AG10803 (cell line): Measurements from ENCODE around the gene CD47.

Experiments used
- DNase-seq: peaks from one replicate; pipeline ENCODE4 v3.0.0; 2010; ENCODE audit warnings: low read depth
- H3K4me3 ChIP-seq: 2 replicates; pipeline ENCODE4 v1.5.1; 2011; ENCODE audit warnings: mild to moderate bottlenecking, low read length, control low read depth
- CTCF ChIP-seq: conservative IDR thresholded peaks from 2 replicates; pipeline ENCODE4 v1.5.1; 2011; ENCODE audit warnings: mild to moderate bottlenecking, low read length, control low read depth, inconsistent platforms

The CD47 gene

GRCh38 chr3:108117241-108117775 is 26.5 kb upstream of the CD47 start:
- H3K4me3 ChIP-seq, result no peak overlapping the region
- peak; percentile 22 for DNase-seq
- TF ChIP-seq CTCF, result no peak

- DNase-seq, result no peak
- no peak for TF ChIP-seq CTCF
- no peak overlapping the region for H3K4me3 ChIP-seq
Observed at GRCh38 chr3:108114423-108115065, 23.7 kb upstream of the CD47 start.

GRCh38 chr3:108113975-108114374 is 23.1 kb upstream of the CD47 start:
- H3K4me3 ChIP-seq, result no peak overlapping the region
- no peak for DNase-seq
- TF ChIP-seq CTCF, result no peak

GRCh38 chr3:108110934-108111333 is 20.1 kb upstream of the CD47 start:
- no peak for DNase-seq
- no peak for TF ChIP-seq CTCF
- H3K4me3 ChIP-seq, result no peak overlapping the region

DNA sequence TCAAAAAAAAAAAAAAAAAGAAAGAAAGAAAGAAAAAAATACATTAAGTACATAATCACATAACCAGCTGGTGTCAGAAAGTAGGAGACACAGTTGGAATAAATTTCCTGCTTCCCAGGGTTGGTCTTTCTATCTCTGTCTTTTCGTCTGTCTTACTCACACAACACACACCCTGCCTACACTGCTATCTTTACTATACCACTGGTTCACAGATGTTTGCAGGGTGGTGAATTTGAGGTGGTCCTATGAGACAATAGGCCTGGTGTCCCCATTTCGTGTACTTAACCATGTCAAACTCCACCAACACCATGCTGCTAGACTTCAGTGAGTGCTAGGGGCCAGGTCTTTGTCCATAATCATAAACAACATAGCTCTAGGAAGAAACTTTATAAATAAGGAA is 17.6 kb upstream of the CD47 start:
- no peak for DNase-seq
- H3K4me3 ChIP-seq, result no peak overlapping the region
- no peak for TF ChIP-seq CTCF

DNA sequence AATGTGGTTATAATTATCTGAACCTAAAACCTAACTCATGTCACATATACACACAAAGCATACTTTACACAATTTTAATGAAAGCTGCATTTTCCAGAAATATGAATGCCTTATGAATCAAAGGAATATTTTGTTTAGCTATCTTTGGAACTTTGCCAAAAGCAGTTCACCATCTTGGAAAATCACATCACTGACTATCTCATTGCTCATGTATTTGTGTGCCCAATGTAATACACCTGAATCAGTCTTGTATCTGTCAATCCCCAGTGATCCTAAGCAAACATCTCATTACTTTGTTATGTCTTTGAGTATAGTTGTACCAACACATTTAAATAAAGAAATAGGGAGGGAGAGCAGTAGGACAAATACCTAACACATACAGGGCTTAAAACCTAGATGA is 15.6 kb upstream of the CD47 start:
- no peak for DNase-seq
- TF ChIP-seq CTCF, result no peak

DNA sequence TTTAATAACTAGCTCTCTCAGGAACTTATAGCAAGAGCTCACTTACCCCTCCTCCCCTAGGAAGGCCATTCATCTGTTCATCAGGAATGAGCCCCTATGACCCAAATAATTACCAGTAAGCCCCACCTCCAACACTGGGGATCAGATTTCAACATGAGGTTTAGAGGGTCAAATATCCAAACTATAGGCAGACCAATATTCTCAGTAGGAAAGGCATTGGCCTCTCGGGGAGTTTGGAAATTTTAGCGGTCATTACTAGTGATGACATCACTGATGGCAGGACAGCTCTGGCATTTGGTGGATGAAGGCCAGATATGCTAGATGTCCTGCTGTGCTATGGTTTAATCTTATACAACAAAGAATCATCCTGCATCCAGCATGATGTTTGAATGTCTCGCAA is 15.2 kb upstream of the CD47 start:
- no peak overlapping the region for H3K4me3 ChIP-seq
- no peak for TF ChIP-seq CTCF
- peak; percentile 31 for DNase-seq

More for the DNA sequence above, 15.6 kb upstream of the CD47 start:
- H3K4me3 ChIP-seq, result no peak overlapping the region
